ENCODE results near the gene RTKN.
A peak's percentile ranks its signal among the peaks of the same experiment; 100 is the strongest.

GRCh38 chr2:74454654-74455511, 13.1 kb upstream of the RTKN start, which contains the start of gene INO80B:
- TF ChIP-seq, protein P1, sequence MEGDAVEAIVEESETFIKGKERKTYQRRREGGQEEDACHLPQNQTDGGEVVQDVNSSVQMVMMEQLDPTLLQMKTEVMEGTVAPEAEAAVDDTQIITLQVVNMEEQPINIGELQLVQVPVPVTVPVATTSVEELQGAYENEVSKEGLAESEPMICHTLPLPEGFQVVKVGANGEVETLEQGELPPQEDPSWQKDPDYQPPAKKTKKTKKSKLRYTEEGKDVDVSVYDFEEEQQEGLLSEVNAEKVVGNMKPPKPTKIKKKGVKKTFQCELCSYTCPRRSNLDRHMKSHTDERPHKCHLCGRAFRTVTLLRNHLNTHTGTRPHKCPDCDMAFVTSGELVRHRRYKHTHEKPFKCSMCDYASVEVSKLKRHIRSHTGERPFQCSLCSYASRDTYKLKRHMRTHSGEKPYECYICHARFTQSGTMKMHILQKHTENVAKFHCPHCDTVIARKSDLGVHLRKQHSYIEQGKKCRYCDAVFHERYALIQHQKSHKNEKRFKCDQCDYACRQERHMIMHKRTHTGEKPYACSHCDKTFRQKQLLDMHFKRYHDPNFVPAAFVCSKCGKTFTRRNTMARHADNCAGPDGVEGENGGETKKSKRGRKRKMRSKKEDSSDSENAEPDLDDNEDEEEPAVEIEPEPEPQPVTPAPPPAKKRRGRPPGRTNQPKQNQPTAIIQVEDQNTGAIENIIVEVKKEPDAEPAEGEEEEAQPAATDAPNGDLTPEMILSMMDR (IDR thresholded peaks at IDR 0.05), result peak in 2 of 6 experiments; percentile 4 to 8
- TF ChIP-seq POLR2A (IDR thresholded peaks at IDR 0.05), result no peak

Data from Peyer's patch (tissue), 4 donors.